Naive B cell (primary cell): ENCODE measurements around the gene TMEM63B. TPM values are rescaled to one million over a fixed set of nuclear protein-coding genes. Genes with fewer than 3 reads are reported as not detected.

Source experiments
- polyA plus RNA-seq, 6 donors: library from polyadenylated mRNA; unstranded; fragments of 300-500 nt; fragmentation: Illumina TruSeq; gene quantifications; one replicate each; pipeline ENCODE4 v1.2.3, GENCODE V29; 2021; ENCODE audit warnings: low read depth in 6 of 6

Gene TMEM63B
- polyA plus RNA-seq, 6 donors from 2014 or later = 0.38 to 1.6 (median 0.50) TPM; not detected in 1

Other genes with a start within 250 kb of the TMEM63B start
- 10 to 100 TPM; 68.2 to 99.9 (median 85.0) TPM for gene MRPL14, start 102 bp upstream of the TMEM63B start, polyA plus RNA-seq
- gene CAPN11, start 31.3 kb downstream of the TMEM63B start, polyA plus RNA-seq = not detected
- not detected for gene MYMX, start 89.4 kb downstream of the TMEM63B start, polyA plus RNA-seq
- gene SLC29A1, start 96.0 kb downstream of the TMEM63B start, polyA plus RNA-seq = 1 to 10 TPM in 3 of 6 donors, under 1 TPM in 3; 0.15 to 3.1 (median 0.99) TPM
- gene HSP90AB1, start 119.5 kb downstream of the TMEM63B start, polyA plus RNA-seq = 100 to 1,000 TPM; 420 to 486 (median 447) TPM
- 10 to 100 TPM; 24.2 to 38.6 (median 27.2) TPM for gene SLC35B2, start 130.0 kb downstream of the TMEM63B start, polyA plus RNA-seq
- gene NFKBIE, start 138.0 kb downstream of the TMEM63B start, polyA plus RNA-seq = 10 to 100 TPM; 22.1 to 30.8 (median 27.9) TPM
- gene TMEM151B, start 142.9 kb downstream of the TMEM63B start, polyA plus RNA-seq = not detected
- 10 to 100 TPM in 1 of 6 donors, 1 to 10 TPM in 5; 5.6 to 12.8 (median 7.8) TPM for gene AARS2, start 185.8 kb downstream of the TMEM63B start, polyA plus RNA-seq
- not detected for gene SPATS1, start 215.1 kb downstream of the TMEM63B start, polyA plus RNA-seq